GM15510 (cell line): ENCODE measurements around the gene SNRNP27.

ENCODE experiments used
- POLR2A ChIP-seq: IDR thresholded peaks from 3 replicates; pipeline ENCODE4 v1.6.1; 2011; ENCODE audit warnings: borderline replicate concordance; ENCODE audit not compliant: insufficient read length; ENCODE audit errors: extremely low read depth

Gene SNRNP27

GRCh38 chr2:69893684-69894551, at the start of gene SNRNP27:
SNRNP27 (plus strand) TSS chr2:69893956; CDS start chr2:69893985, 29 bp downstream.
- TF ChIP-seq POLR2A: peak; percentile 69

DNA sequence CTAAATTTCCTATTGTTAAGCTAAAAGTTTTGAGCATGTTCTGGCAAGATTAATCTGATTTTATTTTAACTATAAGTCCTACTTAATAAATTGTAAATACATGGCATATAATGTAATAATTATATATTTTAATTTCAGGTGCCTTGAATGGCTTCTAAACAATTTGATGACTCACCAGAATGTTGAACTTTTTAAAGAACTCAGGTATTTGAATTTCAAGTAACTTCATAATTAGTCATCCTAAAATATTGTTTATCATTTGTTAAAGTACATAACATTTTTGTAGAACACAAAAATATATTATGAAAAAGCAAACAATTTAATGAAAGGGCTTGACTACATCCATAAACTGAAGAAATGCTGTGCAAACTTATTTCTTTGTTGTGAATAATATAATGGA, 49.8 kb upstream of the SNRNP27 start:
- no peak for TF ChIP-seq POLR2A

GRCh38 chr2:69844560-69844959, 49.2 kb upstream of the SNRNP27 start:
- TF ChIP-seq POLR2A: no peak

DNA sequence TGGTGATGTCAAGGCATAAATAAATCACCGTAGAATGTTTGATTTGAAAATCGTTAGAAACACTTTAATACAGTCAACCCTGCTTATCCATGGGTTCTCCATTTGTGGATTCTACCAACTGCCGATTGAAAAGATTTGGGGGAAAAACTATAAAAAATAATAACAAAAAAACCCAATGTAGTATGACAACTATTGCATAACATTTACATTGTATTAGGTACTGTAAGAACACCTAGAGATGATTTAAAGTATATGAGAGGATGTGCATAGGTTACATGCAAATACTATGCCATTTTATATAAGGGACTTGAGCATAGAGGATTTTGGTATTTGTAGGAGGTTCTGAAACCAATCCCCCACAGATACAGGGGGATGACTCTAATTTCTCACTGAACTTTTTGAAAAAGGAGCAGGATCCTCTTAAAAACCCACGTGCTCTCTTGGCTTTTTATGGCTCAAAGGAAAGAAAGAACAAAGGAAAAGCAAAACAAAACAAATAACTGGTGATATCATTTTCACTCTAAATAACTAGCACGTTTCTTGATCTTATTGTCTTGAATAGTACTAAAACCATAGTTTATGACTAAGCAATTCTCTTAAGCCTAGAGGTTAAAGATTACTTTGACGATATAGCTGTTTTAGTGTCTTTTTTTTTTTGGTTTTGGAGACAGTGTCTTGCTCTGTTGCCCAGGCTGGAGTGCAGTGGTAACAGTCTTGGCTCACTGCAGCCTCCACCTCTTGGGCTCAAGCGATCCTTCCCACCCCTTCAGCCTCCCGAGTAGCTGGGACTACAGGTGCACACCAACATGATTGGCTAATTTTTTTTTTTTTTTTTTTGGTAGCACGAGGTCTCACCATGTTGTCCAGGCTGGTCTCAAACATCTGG, 47.3 kb upstream of the SNRNP27 start:
- no peak for TF ChIP-seq POLR2A

GRCh38 chr2:69847068-69847828, 46.5 kb upstream of the SNRNP27 start:
- TF ChIP-seq POLR2A: no peak

- TF ChIP-seq POLR2A: no peak
Observed at GRCh38 chr2:69848186-69848790, 45.5 kb upstream of the SNRNP27 start.

DNA sequence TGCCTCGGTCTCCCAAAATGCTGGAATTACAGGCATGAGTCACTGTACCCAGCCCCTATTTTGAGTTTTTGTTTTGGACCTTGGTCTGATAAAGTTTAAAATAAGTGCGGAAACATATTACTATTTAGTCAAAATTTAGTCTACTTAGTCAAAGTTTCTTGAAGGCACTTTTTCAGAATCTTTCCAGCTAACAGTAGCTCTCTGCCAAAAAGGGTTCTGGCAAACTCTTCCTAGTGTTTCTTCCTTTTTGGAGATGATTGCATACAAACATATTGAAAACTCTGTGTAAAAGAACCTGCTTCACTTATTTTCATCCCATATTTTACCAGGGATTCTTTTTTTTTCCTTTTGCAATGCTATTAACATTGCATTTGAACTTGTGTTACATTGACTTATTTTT, 35.5 kb upstream of the SNRNP27 start:
- TF ChIP-seq POLR2A: no peak

DNA sequence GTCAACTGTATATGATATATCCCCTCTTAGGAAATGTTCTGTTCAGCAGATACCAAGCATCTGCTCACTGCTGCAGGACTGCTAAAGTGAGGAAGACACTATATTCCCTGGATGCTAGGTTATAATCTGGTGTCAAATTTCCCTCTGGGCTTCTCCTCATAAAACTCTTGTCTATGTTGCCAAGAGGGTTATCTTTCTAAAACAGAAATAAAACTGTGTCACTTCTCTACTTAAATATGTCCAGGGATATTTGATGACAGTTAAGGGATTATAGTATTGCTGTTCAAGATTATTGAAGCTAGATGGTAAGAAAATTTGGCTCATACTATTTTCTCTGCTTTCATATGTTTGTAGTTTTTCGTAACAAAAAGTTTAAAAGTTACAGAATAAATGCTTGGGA, 30.5 kb upstream of the SNRNP27 start:
- TF ChIP-seq POLR2A: no peak

DNA sequence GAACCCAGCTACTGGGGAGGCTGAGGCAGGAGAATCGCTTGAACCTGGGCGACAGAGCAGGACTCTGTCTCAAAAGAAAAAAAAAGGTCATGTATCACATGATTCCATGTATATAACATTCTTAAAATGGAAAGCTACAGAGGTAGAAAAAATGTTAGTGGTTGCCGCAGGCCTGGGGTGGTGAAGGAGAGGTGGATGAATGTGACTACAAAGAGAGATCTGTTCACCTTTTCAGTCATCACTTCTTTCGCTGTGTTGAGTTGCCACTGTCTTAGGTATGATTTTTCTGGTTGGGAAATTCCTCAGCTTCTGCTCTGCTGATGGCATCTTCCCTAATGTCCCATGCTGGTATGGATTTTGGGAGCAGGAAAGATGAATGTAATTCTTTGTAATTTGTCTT, 5.3 kb upstream of the SNRNP27 start:
- no peak for TF ChIP-seq POLR2A

- TF ChIP-seq POLR2A: no peak
Observed at GRCh38 chr2:69889302-69889701, 4.5 kb upstream of the SNRNP27 start.

GRCh38 chr2:69890881-69891280, 2.9 kb upstream of the SNRNP27 start:
- no peak for TF ChIP-seq POLR2A

DNA sequence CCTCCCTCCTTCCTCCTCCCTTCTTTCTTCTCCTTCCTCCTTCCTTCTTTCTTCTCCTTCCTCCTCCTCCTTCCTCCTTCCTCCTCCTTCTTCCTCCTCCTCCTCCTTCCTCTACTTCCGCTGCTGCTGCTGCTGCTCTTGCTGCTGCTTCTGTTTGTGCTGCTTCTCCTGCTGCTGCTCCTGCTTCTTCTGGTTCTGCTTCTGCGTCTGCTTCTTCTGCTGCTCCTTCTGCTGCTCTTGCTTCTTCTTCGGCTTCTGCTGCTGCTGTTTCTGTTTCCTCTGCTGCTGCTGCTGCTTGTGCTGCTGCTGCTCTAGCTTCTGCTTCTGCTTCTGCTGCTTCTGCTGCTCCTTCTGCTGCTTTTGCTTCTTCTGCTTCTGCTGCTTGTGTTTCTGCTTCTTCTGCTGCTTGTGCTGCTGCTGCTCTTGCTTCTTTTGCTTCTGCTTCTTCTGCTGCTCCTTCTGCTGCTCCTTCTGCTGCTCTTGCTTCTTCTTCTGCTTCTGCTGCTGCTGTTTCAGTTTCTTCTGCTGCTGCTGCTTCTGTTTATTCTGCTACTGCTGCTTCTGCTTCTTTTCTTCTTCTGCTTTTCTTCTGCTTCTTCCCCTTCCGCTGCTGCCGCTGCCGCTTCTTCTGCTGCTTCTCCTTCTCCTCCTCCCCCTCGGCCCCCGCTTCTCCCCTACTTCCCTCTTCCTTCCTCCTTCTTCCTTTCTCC, 8.6 kb downstream of the SNRNP27 start:
- TF ChIP-seq POLR2A: no peak

- no peak for TF ChIP-seq POLR2A
Observed at GRCh38 chr2:69907216-69907615, 13.5 kb downstream of the SNRNP27 start.
